WTC11 (cell line): ENCODE results near the gene CBFB. TPM values are rescaled to one million over a fixed set of nuclear protein-coding genes. Genes with fewer than 3 reads are reported as not detected.

Experiments used
- ATAC-seq: fragments of 200-7000 bp; cut with Tn5 transposase; 2 replicates; pipeline ENCODE4 v1.10.0; 2021; ENCODE audit warnings: mild to moderate bottlenecking, moderate library complexity
- CTCF ChIA-PET: fragments of 300-600 bp; sonication (Branson Sonifier 250); formaldehyde crosslinking; loops from one replicate; lab custom pipeline; 2021; ENCODE audit warnings: antibody characterized with exemption; lab: Charles Lee
- POLR2A ChIA-PET: fragments of 350-600 bp; sonication (Branson Sonifier 250); formaldehyde crosslinking; loops from one replicate; lab custom pipeline; 2021; ENCODE audit warnings: antibody characterized with exemption; lab: Charles Lee
- DNase-seq: peaks from one replicate; pipeline ENCODE4 v3.0.0; 2021; ENCODE audit warnings: low spot score
- H3K27ac Mint-ChIP-seq: 2 replicates; pipeline ENCODE4 v1.8.0; 2021; ENCODE audit warnings: mixed read lengths
- H3K27me3 Mint-ChIP-seq: 2 replicates; pipeline ENCODE4 v1.8.0; 2021; ENCODE audit warnings: low read depth, mild to moderate bottlenecking, moderate library complexity, mixed read lengths
- H3K36me3 Mint-ChIP-seq: 2 replicates; pipeline ENCODE4 v1.8.0; 2021; ENCODE audit warnings: mixed read lengths
- H3K4me1 Mint-ChIP-seq: 2 replicates; pipeline ENCODE4 v1.8.0; 2022; ENCODE audit warnings: mixed read lengths
- H3K4me3 Mint-ChIP-seq: 2 replicates; pipeline ENCODE4 v1.8.0; 2021; ENCODE audit warnings: mild to moderate bottlenecking, moderate library complexity, mixed read lengths
- H3K9me3 Mint-ChIP-seq: 2 replicates; pipeline ENCODE4 v1.8.0; 2021; ENCODE audit warnings: mixed read lengths
- AFF4 ChIP-seq: sonication (generic); formaldehyde crosslinking; IDR thresholded peaks from 2 replicates; pipeline ENCODE4 v1.8.1; 2023; ENCODE audit warnings: mild to moderate bottlenecking, missing genetic modification reagents, borderline replicate concordance
- CREM ChIP-seq: sonication (generic); formaldehyde crosslinking; IDR thresholded peaks from 2 replicates; pipeline ENCODE4 v1.8.1; 2022; ENCODE audit warnings: mild to moderate bottlenecking, missing genetic modification reagents, moderate library complexity
- GABPB1 ChIP-seq: sonication (generic); formaldehyde crosslinking; IDR thresholded peaks from 2 replicates; pipeline ENCODE4 v1.8.1; 2023; ENCODE audit warnings: mild to moderate bottlenecking, missing genetic modification reagents
- RORB ChIP-seq: fragments of 250-450 bp; sonication (Bioruptor Pico); IDR thresholded peaks from 2 replicates; pipeline ENCODE4 v1.9.0; 2021; ENCODE audit warnings: mild to moderate bottlenecking
- ZMAT4 ChIP-seq: fragments of 250-450 bp; sonication (Bioruptor Pico); IDR thresholded peaks from 2 replicates; pipeline ENCODE4 v1.9.0; 2021; ENCODE audit warnings: mild to moderate bottlenecking
- ZNF121 ChIP-seq: sonication (generic); formaldehyde crosslinking; IDR thresholded peaks from 2 replicates; pipeline ENCODE4 v1.8.0; 2023; ENCODE audit warnings: missing genetic modification reagents
- ZNF232 ChIP-seq: sonication (generic); formaldehyde crosslinking; IDR thresholded peaks from 2 replicates; pipeline ENCODE4 v1.8.0; 2022; ENCODE audit warnings: mild to moderate bottlenecking, missing genetic modification reagents
- ZNF317 ChIP-seq: sonication (generic); formaldehyde crosslinking; IDR thresholded peaks from 2 replicates; pipeline ENCODE4 v1.8.1; 2023; ENCODE audit warnings: low read depth, mild to moderate bottlenecking, moderate library complexity, missing genetic modification reagents, borderline replicate concordance
- ZNF671 ChIP-seq: fragments of 250-450 bp; sonication (Bioruptor Pico); IDR thresholded peaks from 2 replicates; pipeline ENCODE4 v1.8.0; 2021; ENCODE audit warnings: mild to moderate bottlenecking
- total RNA-seq: library from RNA; stranded (reverse); gene quantifications from 3 replicates; pipeline ENCODE4 v1.2.3, GENCODE V29; 2021
- TF ChIP-seq, protein P1 (sequence below): sonication (generic); formaldehyde crosslinking; IDR thresholded peaks from 2 replicates; pipeline ENCODE4 v1.8.1; 2022; ENCODE audit warnings: low read depth, missing genetic modification reagents, borderline replicate concordance
- TF ChIP-seq, protein P2 (sequence below): sonication (generic); formaldehyde crosslinking; IDR thresholded peaks from 2 replicates; pipeline ENCODE4 v1.8.1; 2022; ENCODE audit warnings: missing genetic modification reagents, borderline replicate concordance
- TF ChIP-seq, protein P3 (sequence below): sonication (generic); formaldehyde crosslinking; conservative IDR thresholded peaks from 2 replicates; pipeline ENCODE4 v1.8.1; 2022; ENCODE audit warnings: mild to moderate bottlenecking, missing genetic modification reagents
- TF ChIP-seq, protein P4 (sequence below): sonication (generic); formaldehyde crosslinking; IDR thresholded peaks from 2 replicates; pipeline ENCODE4 v1.8.1; 2023; ENCODE audit warnings: mild to moderate bottlenecking, missing genetic modification reagents
- TF ChIP-seq, protein P5 (sequence below): fragments of 250-450 bp; sonication (Bioruptor Pico); IDR thresholded peaks from 2 replicates; pipeline ENCODE4 v1.9.0; 2021; ENCODE audit warnings: mild to moderate bottlenecking, borderline replicate concordance
- TF ChIP-seq, protein P6 (sequence below): sonication (generic); formaldehyde crosslinking; IDR thresholded peaks from 2 replicates; pipeline ENCODE4 v1.8.0; 2023; ENCODE audit warnings: missing genetic modification reagents
- TF ChIP-seq, protein P7 (sequence below): sonication (generic); formaldehyde crosslinking; IDR thresholded peaks from 2 replicates; pipeline ENCODE4 v1.8.0; 2022; ENCODE audit warnings: mild to moderate bottlenecking, missing genetic modification reagents
- TF ChIP-seq, protein P8 (sequence below): fragments of 250-450 bp; sonication (Bioruptor Pico); IDR thresholded peaks from 2 replicates; pipeline ENCODE4 v1.9.0; 2021; ENCODE audit warnings: mild to moderate bottlenecking

CBFB gene
- total RNA-seq, 1 experiment from 2014 or later: 36.9 TPM

DNA sequence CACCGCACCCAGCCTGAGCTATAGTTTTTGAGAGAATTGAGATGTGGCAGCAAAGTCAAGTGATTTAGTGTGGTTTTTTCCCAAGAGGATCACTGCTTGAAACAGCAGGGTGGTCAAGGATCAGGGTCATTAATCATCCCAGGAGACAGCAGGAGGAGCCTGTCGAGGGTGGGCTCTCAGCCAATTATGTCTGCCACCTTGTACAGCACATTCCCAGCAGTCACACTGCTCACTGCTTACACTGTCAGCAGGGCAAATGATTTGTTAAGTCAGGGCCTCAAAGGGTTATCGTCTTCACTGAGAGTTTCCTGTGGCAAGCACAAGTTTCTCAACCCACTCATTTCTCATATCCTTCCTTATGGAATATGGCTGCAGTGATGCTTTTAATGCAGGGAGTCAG, 108.7 kb downstream of the CBFB start:
- DNase-seq: no peak
- H3K27ac Mint-ChIP-seq: no peak overlapping the region
- no peaks in the 10 kb centered on the region for H3K27me3 Mint-ChIP-seq
- H3K36me3 Mint-ChIP-seq: peaks cover 49% of the 10 kb centered on the region
- no peaks in the 10 kb centered on the region for H3K9me3 Mint-ChIP-seq
- H3K4me3 Mint-ChIP-seq: no peak overlapping the region
- POLR2A ChIA-PET: no interaction called here
- H3K4me1 Mint-ChIP-seq: no peaks in the 10 kb centered on the region
- ATAC-seq: no peak
- CTCF ChIA-PET: interaction anchor here (0.9 kb wide), 1 partner anchor 60 kb away, joined by 3 read pairs; no protein-coding TSS in a partner anchor
- TF ChIP-seq ZNF121 (CRISPR knock-in tag): no peak
- TF ChIP-seq ZMAT4 (CRISPR knock-in tag): no peak
- TF ChIP-seq AFF4 (CRISPR knock-in tag): no peak
- TF ChIP-seq, protein P1, sequence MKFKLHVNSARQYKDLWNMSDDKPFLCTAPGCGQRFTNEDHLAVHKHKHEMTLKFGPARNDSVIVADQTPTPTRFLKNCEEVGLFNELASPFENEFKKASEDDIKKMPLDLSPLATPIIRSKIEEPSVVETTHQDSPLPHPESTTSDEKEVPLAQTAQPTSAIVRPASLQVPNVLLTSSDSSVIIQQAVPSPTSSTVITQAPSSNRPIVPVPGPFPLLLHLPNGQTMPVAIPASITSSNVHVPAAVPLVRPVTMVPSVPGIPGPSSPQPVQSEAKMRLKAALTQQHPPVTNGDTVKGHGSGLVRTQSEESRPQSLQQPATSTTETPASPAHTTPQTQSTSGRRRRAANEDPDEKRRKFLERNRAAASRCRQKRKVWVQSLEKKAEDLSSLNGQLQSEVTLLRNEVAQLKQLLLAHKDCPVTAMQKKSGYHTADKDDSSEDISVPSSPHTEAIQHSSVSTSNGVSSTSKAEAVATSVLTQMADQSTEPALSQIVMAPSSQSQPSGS (CRISPR knock-in tag): no peak
- TF ChIP-seq, protein P2, sequence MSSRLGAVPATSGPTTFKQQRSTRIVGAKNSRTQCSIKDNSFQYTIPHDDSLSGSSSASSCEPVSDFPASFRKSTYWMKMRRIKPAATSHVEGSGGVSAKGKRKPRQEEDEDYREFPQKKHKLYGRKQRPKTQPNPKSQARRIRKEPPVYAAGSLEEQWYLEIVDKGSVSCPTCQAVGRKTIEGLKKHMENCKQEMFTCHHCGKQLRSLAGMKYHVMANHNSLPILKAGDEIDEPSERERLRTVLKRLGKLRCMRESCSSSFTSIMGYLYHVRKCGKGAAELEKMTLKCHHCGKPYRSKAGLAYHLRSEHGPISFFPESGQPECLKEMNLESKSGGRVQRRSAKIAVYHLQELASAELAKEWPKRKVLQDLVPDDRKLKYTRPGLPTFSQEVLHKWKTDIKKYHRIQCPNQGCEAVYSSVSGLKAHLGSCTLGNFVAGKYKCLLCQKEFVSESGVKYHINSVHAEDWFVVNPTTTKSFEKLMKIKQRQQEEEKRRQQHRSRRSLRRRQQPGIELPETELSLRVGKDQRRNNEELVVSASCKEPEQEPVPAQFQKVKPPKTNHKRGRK (CRISPR knock-in tag): no peak
- TF ChIP-seq, protein P3, sequence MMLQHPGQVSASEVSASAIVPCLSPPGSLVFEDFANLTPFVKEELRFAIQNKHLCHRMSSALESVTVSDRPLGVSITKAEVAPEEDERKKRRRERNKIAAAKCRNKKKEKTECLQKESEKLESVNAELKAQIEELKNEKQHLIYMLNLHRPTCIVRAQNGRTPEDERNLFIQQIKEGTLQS (CRISPR knock-in tag): no peak
- no peak for TF ChIP-seq ZNF671
- TF ChIP-seq, protein P4, sequence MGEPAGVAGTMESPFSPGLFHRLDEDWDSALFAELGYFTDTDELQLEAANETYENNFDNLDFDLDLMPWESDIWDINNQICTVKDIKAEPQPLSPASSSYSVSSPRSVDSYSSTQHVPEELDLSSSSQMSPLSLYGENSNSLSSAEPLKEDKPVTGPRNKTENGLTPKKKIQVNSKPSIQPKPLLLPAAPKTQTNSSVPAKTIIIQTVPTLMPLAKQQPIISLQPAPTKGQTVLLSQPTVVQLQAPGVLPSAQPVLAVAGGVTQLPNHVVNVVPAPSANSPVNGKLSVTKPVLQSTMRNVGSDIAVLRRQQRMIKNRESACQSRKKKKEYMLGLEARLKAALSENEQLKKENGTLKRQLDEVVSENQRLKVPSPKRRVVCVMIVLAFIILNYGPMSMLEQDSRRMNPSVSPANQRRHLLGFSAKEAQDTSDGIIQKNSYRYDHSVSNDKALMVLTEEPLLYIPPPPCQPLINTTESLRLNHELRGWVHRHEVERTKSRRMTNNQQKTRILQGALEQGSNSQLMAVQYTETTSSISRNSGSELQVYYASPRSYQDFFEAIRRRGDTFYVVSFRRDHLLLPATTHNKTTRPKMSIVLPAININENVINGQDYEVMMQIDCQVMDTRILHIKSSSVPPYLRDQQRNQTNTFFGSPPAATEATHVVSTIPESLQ (CRISPR knock-in tag): no peak
- TF ChIP-seq GABPB1 (CRISPR knock-in tag): no peak
- no peak for TF ChIP-seq ZNF317
- no peak for TF ChIP-seq CREM (CRISPR knock-in tag)
- no peak for TF ChIP-seq RORB (CRISPR knock-in tag)
- TF ChIP-seq, protein P5, sequence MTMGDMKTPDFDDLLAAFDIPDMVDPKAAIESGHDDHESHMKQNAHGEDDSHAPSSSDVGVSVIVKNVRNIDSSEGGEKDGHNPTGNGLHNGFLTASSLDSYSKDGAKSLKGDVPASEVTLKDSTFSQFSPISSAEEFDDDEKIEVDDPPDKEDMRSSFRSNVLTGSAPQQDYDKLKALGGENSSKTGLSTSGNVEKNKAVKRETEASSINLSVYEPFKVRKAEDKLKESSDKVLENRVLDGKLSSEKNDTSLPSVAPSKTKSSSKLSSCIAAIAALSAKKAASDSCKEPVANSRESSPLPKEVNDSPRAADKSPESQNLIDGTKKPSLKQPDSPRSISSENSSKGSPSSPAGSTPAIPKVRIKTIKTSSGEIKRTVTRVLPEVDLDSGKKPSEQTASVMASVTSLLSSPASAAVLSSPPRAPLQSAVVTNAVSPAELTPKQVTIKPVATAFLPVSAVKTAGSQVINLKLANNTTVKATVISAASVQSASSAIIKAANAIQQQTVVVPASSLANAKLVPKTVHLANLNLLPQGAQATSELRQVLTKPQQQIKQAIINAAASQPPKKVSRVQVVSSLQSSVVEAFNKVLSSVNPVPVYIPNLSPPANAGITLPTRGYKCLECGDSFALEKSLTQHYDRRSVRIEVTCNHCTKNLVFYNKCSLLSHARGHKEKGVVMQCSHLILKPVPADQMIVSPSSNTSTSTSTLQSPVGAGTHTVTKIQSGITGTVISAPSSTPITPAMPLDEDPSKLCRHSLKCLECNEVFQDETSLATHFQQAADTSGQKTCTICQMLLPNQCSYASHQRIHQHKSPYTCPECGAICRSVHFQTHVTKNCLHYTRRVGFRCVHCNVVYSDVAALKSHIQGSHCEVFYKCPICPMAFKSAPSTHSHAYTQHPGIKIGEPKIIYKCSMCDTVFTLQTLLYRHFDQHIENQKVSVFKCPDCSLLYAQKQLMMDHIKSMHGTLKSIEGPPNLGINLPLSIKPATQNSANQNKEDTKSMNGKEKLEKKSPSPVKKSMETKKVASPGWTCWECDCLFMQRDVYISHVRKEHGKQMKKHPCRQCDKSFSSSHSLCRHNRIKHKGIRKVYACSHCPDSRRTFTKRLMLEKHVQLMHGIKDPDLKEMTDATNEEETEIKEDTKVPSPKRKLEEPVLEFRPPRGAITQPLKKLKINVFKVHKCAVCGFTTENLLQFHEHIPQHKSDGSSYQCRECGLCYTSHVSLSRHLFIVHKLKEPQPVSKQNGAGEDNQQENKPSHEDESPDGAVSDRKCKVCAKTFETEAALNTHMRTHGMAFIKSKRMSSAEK (CRISPR knock-in tag): no peak
- TF ChIP-seq, protein P6, sequence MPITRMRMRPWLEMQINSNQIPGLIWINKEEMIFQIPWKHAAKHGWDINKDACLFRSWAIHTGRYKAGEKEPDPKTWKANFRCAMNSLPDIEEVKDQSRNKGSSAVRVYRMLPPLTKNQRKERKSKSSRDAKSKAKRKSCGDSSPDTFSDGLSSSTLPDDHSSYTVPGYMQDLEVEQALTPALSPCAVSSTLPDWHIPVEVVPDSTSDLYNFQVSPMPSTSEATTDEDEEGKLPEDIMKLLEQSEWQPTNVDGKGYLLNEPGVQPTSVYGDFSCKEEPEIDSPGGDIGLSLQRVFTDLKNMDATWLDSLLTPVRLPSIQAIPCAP (CRISPR knock-in tag): no peak
- TF ChIP-seq ZNF232 (CRISPR knock-in tag): no peak
- TF ChIP-seq, protein P7, sequence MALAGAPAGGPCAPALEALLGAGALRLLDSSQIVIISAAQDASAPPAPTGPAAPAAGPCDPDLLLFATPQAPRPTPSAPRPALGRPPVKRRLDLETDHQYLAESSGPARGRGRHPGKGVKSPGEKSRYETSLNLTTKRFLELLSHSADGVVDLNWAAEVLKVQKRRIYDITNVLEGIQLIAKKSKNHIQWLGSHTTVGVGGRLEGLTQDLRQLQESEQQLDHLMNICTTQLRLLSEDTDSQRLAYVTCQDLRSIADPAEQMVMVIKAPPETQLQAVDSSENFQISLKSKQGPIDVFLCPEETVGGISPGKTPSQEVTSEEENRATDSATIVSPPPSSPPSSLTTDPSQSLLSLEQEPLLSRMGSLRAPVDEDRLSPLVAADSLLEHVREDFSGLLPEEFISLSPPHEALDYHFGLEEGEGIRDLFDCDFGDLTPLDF (CRISPR knock-in tag): no peak
- TF ChIP-seq, protein P8, sequence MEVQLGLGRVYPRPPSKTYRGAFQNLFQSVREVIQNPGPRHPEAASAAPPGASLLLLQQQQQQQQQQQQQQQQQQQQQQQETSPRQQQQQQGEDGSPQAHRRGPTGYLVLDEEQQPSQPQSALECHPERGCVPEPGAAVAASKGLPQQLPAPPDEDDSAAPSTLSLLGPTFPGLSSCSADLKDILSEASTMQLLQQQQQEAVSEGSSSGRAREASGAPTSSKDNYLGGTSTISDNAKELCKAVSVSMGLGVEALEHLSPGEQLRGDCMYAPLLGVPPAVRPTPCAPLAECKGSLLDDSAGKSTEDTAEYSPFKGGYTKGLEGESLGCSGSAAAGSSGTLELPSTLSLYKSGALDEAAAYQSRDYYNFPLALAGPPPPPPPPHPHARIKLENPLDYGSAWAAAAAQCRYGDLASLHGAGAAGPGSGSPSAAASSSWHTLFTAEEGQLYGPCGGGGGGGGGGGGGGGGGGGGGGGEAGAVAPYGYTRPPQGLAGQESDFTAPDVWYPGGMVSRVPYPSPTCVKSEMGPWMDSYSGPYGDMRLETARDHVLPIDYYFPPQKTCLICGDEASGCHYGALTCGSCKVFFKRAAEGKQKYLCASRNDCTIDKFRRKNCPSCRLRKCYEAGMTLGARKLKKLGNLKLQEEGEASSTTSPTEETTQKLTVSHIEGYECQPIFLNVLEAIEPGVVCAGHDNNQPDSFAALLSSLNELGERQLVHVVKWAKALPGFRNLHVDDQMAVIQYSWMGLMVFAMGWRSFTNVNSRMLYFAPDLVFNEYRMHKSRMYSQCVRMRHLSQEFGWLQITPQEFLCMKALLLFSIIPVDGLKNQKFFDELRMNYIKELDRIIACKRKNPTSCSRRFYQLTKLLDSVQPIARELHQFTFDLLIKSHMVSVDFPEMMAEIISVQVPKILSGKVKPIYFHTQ (CRISPR knock-in tag): no peak
